Mesangial cell (primary cell): Measurements from ENCODE around the gene ZNF177. TPM values are rescaled to one million over a fixed set of nuclear protein-coding genes. Genes with fewer than 3 reads are reported as not detected.

Source experiments
- total RNA-seq: library from RNA; depleted of rRNA; stranded (reverse); fragments of >200 nt; gene quantifications from 2 replicates; pipeline ENCODE4 v1.2.3, GENCODE V29; 2015

Gene ZNF177
- total RNA-seq = 0.81 and 3.2 TPM in 2 replicates

DNA sequence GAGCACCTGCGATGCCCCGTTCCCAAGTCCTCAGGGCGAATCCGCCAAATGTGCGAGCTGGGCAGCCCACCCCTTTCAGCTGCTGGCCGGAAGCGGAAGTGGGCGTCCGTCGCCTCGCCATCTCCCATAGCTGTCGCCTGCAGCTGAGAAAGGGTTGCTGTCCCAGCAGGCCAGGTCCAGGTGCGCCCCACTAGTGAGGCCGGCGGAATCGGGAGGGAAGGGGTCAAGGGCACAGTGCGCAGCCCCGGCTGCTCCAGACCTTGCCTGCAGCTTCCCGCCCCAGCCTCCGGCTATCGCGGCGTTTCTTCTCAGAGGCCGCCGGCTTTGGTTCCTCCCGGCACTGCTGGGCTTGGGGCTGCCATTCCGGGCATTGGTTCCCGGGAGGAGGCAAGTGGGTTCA, at the start of gene ZNF177:
TSS of gene ZNF177 (plus strand) at position 109 of the 400 bp plus-strand sequence. CDS start 15,299 bp downstream, outside the sequence.

DNA sequence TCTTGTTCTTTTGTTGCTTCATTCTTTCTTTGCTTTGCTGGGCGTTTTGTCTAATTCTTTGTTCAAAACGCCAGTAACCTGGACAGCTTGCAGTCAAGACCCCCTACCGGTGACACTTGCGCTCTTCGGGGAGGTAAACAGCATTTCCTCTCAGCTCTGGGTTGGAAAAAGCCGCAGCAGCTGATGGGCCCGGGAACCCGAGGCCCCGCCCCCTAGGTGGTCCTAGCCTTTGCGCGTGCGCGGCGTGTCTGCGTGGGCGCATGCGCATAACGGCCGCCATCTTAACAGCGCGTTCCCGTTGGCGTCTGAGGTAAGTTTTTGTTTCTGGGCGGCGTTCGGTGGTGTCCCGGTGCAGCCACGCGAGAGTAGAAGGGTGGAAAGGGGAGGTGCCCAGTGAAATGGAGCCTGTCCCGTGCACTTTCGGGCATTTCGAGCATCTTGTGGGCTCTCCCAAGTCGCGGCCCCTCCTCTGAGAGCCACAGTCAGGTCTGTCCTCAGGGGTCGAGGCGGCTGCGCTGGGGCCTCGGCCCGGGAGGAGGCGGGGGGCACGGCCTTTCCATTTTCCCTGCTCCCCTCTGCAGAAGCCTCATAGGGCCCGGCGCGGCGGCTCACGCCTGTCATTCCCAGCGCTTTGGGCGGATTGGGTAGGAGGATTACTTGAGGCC, 38.8 kb upstream of the ZNF177 start, which contains the start of gene ZNF559:
TSS of gene ZNF559 (plus strand) at position 261 of the 665 bp plus-strand sequence. CDS start 14,371 bp downstream, outside the sequence.

Other genes starting within 250 kb of the ZNF177 start
- gene OR7G1, start 247.2 kb upstream of the ZNF177 start, total RNA-seq = not detected in 2 replicates
- gene OR7G3, start 236.1 kb upstream of the ZNF177 start, total RNA-seq = not detected in 2 replicates
- gene ZNF317, start 222.6 kb upstream of the ZNF177 start, total RNA-seq = 9.6 and 16.0 TPM in 2 replicates
- gene OR7D2, start 184.0 kb upstream of the ZNF177 start, total RNA-seq = 0.51 TPM in 1 of 2 replicates, not detected in the other
- not detected in 2 replicates for gene OR7D4, start 143.4 kb upstream of the ZNF177 start, total RNA-seq
- gene OR7E24, start 112.1 kb upstream of the ZNF177 start, total RNA-seq = not detected in 2 replicates
- 8.5 and 10.5 TPM in 2 replicates for gene ZNF699, start 53.2 kb upstream of the ZNF177 start, total RNA-seq
- 2.1 and 8.2 TPM in 2 replicates for gene ZNF559, start 38.8 kb upstream of the ZNF177 start, total RNA-seq
- gene ZNF266, start 72.6 kb downstream of the ZNF177 start, total RNA-seq = 6.2 and 11.4 TPM in 2 replicates
- 0.49 TPM in 1 of 2 replicates, not detected in the other for gene ZNF560, start 135.6 kb downstream of the ZNF177 start, total RNA-seq
- gene ZNF426, start 175.6 kb downstream of the ZNF177 start, total RNA-seq = 6.8 and 11.9 TPM in 2 replicates
- 16.9 and 18.6 TPM in 2 replicates for gene ZNF121, start 221.5 kb downstream of the ZNF177 start, total RNA-seq